ENCODE data around the gene ATR. TPM values are rescaled to one million over a fixed set of nuclear protein-coding genes. Genes with fewer than 3 reads are reported as not detected.

The ATR gene
- polyA plus RNA-seq, 1 experiment, result 6.0 TPM

GRCh38 chr3:142530296-142530695 lies 48.2 kb downstream of the ATR start:
- CTCF ChIA-PET, result interaction anchor here (1.1 kb wide), 1 partner anchor 16 kb away, joined by 3 read pairs; no protein-coding TSS in a partner anchor
- no peaks in the 10 kb centered on the region for H3K27me3 ChIP-seq (ENCODE audit: control insufficient read depth, insufficient read depth, low read length)
- H3K4me3 ChIP-seq (ENCODE audit: low read depth, low read length), result no peak overlapping the region
- DNase-seq (ENCODE audit: low read depth), result no peak
- POLR2A ChIA-PET, result no interaction called here
- TF ChIP-seq CTCF (IDR thresholded peaks at IDR 0.05; ENCODE audit: insufficient read depth, low read depth, low read length), result no peak
- peaks cover 3% of the 10 kb centered on the region for H3K36me3 ChIP-seq (ENCODE audit: control insufficient read depth, insufficient read depth, low read length)

GRCh38 chr3:142523921-142524566 lies 54.5 kb downstream of the ATR start:
- H3K36me3 ChIP-seq (ENCODE audit: control insufficient read depth, insufficient read depth, low read length), result 0 out of 2 replicates have a peak, but pooled peaks cover 2% of the 10 kb centered on the region
- no peak for TF ChIP-seq CTCF (IDR thresholded peaks at IDR 0.05; ENCODE audit: insufficient read depth, low read depth, low read length)
- POLR2A ChIA-PET, result no interaction called here
- H3K4me3 ChIP-seq (ENCODE audit: low read depth, low read length), result no peak overlapping the region
- H3K27me3 ChIP-seq (ENCODE audit: control insufficient read depth, insufficient read depth, low read length), result no peaks in the 10 kb centered on the region
- CTCF ChIA-PET, result interaction anchor here (1.4 kb wide), 1 partner anchor 18 kb away, joined by 3 read pairs; no protein-coding TSS in a partner anchor
- DNase-seq (ENCODE audit: low read depth), result no peak

GRCh38 chr3:142509079-142509478 lies 69.5 kb downstream of the ATR start:
- H3K4me3 ChIP-seq (ENCODE audit: low read depth, low read length), result no peak overlapping the region
- ChIA-PET POLR2A (no interaction called here), CTCF (interaction anchor here (1.2 kb wide), 1 partner anchor 12 kb away, joined by 3 read pairs; no protein-coding TSS in a partner anchor)
- no peak for DNase-seq (ENCODE audit: low read depth)
- TF ChIP-seq CTCF (IDR thresholded peaks at IDR 0.05; ENCODE audit: insufficient read depth, low read depth, low read length), result no peak
- H3K27me3 ChIP-seq (ENCODE audit: control insufficient read depth, insufficient read depth, low read length), result no peaks in the 10 kb centered on the region
- H3K36me3 ChIP-seq (ENCODE audit: control insufficient read depth, insufficient read depth, low read length), result no peaks in the 10 kb centered on the region

- DNase-seq (ENCODE audit: low read depth), result no peak
- ChIA-PET POLR2A (no interaction called here), CTCF (no interaction called here)
- H3K4me3 ChIP-seq (ENCODE audit: low read depth, low read length), result no peak overlapping the region
- H3K27me3 ChIP-seq (ENCODE audit: control insufficient read depth, insufficient read depth, low read length), result no peaks in the 10 kb centered on the region
- no peak for TF ChIP-seq CTCF (IDR thresholded peaks at IDR 0.05; ENCODE audit: insufficient read depth, low read depth, low read length)
- H3K36me3 ChIP-seq (ENCODE audit: control insufficient read depth, insufficient read depth, low read length), result no peaks in the 10 kb centered on the region
These were observed 71.3 kb downstream of the ATR start for GRCh38 chr3:142507241-142507640.

GRCh38 chr3:142502187-142502985 lies 76.1 kb downstream of the ATR start:
- ChIA-PET CTCF (interaction anchor here (0.7 kb wide), 1 partner anchor 222 kb away, joined by 3 read pairs; no protein-coding TSS in a partner anchor), POLR2A (no interaction called here)
- Histone ChIP-seq H3K36me3 (ENCODE audit: control insufficient read depth, insufficient read depth, low read length) (no peaks in the 10 kb centered on the region), H3K4me3 (ENCODE audit: low read depth, low read length) (no peak overlapping the region), H3K27me3 (ENCODE audit: control insufficient read depth, insufficient read depth, low read length) (no peaks in the 10 kb centered on the region)
- TF ChIP-seq CTCF (IDR thresholded peaks at IDR 0.05; ENCODE audit: insufficient read depth, low read depth, low read length), result no peak
- DNase-seq (ENCODE audit: low read depth), result no peak

All from BJ (cell line).